Activated CD4-positive, alpha-beta T cell treated with anti-CD3 and anti-CD28 coated beads, Interleukin-2, Interleukin-6, amounts not matched to agents 100 ng/mL and 50 ng/mL, durations not matched to agents 16 hours and 8 hours (primary cell): ENCODE results near the gene PLEKHH1.
A peak's percentile ranks its signal among the peaks of the same experiment; 100 is the strongest.

ENCODE experiments used
- DNase-seq: peaks from one replicate; pipeline ENCODE4 v3.0.0-alpha.2; 2020

The PLEKHH1 gene

GRCh38 chr14:67532998-67533753, at the start of gene PLEKHH1:
PLEKHH1 (plus strand) TSS chr14:67533290; CDS start chr14:67541868, 8,578 bp downstream.
- DNase-seq: peak; percentile 69

DNA sequence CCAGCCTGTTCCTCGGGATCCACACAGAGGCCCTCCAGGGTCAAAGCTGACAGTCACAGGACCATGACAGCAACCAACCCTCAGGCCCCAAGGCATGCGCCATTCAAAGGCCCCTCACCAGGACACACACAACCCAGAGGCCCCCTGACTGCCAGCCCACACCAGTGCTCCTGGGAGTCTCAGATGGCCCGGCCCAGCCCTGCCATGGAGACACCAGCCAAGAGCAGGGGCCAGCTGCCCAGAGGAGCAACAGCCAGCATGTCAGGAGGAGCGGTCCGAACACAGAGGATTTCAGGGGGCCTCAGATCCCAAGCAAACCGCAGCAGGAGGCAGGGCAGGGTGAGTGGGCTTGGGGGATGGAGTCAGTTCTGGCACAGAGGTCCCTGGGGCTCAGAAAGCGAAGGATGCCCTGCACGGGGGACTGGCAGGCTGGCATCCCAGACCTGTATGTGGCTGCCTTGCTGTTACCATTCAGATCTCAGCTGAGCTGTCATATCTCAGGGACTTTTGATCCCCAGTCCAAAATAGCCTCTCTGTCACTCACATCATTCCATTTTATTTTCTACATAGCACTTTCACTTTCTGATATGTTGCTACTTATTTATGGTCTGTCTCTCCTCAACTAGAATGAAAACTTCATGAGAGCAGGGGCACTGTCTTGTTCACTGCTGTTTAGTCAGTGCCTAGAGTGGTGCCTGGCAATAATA, 49.4 kb upstream of the PLEKHH1 start:
- no peak for DNase-seq

DNA sequence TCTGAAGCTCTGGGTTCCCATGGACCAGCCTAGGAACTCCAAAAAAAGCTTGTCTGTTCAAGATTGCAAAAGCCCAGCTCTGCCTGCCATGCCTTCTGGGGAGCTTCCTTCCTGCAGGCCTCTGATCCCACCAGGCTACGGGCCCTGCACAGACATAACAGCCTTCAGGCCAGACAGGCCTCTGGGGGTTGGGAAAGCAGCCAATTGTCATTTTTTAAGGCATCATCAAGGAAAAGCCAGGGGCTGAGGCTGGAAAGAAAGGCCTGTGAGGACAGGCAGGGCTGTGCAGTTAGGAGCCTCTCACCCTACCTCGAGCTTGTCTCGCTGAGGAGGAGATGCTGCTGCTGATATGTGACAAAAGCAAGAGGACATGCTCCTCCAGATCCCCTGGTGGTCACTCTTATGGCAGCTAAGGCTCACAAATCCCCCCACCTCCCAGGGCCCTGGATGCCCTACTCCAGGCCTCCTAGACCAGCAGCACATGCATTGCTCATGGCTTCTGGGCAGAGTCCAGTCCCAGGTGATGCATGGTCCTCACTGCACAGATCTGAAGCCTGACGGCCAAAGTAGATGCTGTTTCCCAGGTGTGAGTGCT, 47.5 kb upstream of the PLEKHH1 start:
- no peak for DNase-seq

DNA sequence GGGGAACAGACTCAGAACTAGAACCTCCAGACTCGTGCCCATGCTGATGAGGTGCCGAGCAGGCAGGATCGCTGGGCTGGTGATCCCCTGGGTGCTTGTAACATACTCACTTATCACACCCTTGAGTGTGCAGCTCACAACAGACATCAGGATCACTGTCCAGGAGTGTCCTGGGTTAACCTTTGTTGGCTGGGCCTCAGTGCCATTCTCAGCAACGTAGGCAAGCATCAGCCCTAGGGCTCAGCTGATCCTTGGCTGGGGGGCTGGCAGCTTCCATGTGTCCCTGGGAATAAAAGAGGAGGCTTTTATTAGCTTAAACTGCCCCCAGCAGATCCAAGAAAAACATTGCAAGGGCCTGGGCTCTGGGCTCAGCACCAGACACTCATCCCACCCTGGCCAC, 46.2 kb upstream of the PLEKHH1 start:
- DNase-seq: no peak

DNA sequence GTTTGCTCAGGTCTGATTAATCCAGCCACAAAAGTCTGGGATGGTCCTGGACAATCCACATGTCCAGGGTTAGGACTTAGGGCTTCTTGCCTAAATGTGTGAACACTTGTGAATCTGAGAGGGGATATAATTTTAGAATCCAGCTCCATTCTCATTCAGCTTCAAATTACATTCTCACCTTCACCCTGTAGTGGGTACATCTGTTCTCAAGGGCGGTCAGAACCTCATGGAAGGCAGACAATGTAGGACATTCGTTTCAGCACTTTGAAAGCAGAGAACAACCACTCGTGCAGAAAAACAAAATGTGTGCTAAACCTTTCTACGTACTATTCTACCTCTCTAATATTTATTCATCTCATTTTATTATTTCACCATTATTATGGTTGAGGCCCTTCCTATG, 45.8 kb upstream of the PLEKHH1 start:
- no peak for DNase-seq

DNA sequence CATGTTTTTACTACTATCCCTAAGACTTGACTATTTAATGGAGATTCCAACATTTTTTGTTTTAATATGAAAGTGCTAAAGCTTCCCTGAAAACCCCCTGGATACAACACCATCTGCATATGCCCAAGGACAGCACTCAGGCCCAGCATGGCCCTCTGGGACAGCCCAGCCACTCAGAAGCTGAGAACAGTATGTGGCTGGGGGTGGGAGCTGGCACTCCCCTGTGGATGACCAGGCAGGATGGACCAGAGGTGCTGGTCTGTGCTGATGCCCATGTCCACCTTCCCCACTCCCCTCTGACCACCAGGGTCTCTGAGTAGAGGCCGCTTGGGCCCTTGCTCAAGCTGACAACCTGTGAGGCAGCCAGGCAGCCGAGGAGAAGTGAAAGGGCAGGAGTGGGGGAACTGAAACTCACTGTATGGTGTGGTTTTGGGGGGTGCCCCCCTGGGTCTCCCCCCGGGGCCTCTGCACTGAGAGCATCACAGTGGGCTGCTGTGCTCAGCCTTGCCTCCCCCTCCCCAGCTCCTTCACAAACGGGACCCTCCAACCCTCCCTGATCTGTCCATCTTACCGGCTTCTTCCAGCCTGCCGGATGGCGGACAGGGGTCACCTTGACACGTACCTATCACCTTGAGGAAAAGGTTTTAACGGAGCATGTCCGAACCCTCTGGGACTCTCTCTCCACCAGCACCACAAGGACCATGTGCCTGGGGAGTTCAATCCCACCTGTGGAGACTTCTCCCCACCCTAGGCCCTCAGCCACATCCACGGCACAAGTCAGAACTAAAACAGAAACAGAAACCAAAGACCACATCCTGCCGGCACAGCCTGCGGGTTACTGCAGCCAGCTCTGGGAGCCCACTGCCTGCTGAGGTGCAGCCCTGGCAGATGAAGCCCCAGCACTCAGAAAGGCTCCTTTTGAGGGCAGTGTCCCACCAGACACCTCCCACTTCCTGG, 44.9 kb upstream of the PLEKHH1 start, which contains the start of gene TMEM229B:
Gene TMEM229B, minus strand, starts transcription at position 785 of the 957 bp plus-strand sequence. CDS start 14,798 bp downstream, outside the sequence.
- DNase-seq: peak; percentile 91

DNA sequence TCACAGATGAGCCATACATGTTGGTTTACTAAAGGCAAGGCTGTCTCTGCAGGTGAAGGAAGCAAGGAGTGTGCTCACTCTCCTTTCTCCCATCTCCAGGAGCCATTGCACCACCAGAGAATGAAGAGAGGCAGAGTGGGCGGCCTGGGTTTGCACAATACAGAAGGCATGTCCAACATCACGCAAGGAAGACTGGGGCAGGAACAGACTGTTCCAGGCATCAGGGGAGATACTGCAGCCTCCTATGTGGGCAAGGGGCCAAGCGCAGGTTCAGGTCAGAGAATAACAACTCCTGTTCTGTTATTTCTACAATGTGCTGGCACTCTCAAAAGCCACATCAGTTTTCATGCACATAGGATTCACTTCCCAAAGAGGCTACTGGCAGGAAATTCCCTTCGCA, 42.9 kb upstream of the PLEKHH1 start:
- DNase-seq: no peak

GRCh38 chr14:67491285-67491684, 41.8 kb upstream of the PLEKHH1 start:
- DNase-seq: no peak

- DNase-seq: no peak
These were observed 41.2 kb upstream of the PLEKHH1 start for GRCh38 chr14:67491741-67492507.

GRCh38 chr14:67492538-67492937, 40.6 kb upstream of the PLEKHH1 start:
- DNase-seq: no peak

DNA sequence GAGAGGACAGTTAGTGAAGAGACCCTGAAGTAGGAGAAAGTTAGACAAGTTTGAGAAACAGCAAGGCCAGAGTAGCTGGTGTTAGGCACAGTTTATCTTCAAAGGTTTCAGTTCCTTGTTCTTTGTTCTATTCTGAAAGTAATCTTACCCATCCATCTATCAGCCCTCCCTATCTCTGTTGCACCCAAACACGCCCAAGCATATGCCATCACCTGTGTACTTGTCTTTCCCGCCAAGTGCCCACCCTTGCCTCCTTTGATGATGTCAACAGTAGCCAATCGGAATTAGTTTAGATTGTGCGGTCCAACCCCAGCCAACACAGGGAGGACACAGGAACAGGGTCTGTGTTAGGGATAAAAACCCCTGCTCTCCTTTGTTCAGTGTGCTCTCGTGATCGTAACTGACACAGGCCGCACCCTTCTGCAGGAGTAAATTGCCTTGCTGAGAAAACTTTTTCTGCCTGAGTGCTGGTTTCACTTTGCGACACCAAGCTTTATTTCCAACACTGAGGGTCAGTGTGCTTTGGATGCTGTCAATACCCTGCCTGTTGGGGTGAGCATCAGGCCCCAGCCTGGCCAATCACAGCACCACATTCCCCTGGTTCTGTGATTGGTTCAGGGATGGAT, 39.9 kb upstream of the PLEKHH1 start:
- DNase-seq: no peak

GRCh38 chr14:67495827-67496226, 37.3 kb upstream of the PLEKHH1 start:
- DNase-seq: no peak

- no peak for DNase-seq
These were observed 35.9 kb upstream of the PLEKHH1 start for GRCh38 chr14:67497216-67497615.

- no peak for DNase-seq
These were observed 35.4 kb upstream of the PLEKHH1 start for GRCh38 chr14:67497716-67498115.

DNA sequence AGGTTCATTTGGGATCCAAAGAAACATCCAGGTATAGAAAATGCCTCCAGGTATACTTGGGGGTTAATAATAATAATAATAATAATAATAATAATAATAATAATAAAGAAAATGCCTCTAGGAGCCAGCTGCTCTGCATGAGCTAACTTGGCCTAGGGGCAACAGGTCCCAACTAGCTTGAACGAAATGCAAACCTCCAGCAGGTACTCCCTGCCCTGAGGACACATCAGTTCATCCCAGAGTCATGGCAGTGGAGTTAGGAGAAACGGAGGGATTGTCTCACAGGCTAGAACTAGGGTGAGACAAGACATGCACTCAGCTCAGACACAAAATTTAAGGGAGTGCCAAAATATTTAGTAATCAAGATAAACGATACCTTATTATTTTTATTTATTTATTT, 32.1 kb upstream of the PLEKHH1 start:
- DNase-seq: no peak

GRCh38 chr14:67501670-67502069, 31.4 kb upstream of the PLEKHH1 start:
- DNase-seq: no peak

DNA sequence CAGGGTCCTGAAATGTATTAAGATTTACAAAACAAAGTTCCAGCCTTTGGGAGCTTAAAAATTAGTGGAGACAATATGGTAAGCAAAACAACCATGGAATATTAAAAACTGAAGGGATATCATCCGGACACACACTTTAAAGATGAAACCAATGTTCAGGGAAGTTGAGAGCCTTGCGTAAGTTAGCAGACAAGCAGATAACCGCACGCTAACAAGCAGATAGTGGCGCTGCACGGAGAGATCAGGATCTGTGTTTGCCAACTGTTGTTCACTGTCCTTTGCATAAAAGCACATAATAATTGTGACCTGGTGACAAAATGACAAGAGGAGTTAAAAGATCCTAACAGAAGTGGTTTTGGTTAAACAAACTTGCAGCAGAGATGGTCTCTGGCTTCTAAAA, 30.2 kb upstream of the PLEKHH1 start:
- no peak for DNase-seq

- no peak for DNase-seq
These were observed 29.8 kb upstream of the PLEKHH1 start for GRCh38 chr14:67503331-67503730.

DNA sequence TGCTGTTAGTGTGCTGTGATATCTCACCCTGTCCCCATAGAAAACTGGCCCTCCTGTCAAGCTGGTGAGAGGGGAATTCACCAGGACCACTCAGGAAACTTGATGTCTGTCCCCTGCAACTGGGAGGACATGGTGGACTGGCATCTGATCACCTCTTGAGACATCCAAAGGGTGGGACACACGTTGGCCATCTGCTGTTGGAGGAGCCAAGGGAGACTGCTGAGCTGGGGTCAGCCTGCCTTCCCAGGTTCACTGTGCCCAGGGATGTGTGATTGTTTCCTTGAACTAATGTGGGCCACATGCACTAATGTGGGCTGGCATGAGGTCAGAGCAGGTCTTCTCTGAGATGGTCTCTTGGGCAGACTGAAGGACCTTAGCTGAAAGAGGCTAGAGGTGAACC, 27.8 kb upstream of the PLEKHH1 start:
- no peak for DNase-seq

DNA sequence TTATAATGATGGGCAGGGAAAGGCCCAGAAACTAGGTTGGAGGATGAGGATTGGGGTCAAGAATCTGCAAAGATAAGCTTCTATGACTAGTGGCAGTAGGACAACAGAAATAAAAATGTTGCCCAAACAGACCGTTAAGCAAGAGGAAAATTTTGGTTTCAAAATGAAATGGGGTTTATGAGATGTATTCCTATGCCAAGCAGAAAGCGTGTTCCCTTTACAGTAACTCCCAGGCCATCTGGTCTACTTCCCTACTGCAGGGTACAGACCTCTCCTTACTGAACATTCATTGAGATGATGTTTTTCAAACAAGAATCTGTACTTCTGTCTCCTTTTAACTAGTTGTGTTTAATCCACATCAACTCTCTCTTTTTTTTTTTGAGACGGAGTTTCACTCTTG, 24.1 kb upstream of the PLEKHH1 start:
- DNase-seq: no peak

DNA sequence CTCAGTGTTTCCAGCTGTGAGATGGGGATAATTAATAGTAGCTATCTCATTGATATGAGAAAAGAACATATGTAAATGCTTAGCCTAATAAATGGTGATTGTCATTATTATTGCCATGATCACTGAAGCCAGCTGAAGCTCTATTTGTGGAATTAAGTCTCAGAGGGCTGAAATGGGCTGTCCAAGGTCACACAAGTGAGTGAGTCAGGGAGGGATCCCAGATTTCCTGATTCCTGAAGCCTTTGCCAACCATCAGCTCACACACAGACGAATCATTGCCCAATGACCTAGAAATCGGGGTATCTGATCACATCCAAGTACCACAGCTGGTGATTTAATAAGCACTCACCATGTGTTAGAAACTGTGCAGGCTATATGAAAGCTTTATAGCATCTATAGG, 23.0 kb upstream of the PLEKHH1 start:
- DNase-seq: no peak

DNA sequence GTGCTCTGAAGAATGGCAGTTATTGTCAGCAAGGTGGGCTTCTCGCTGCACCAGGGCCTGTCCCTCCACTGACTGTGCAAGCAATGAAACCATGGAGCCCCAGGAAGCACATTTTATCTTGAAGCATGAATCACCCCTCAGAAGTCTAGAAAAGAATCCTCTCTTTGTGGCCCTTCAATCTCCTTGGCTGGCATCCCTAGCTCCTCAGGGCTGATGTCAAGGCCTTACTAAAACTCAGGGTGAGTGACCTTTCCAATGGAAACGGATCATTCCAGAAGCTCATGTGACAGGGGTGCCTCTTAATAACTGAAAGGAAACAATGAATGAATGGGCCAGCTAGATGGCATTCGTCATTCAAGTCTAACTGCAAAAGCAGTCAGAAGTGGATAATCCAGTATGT, 22.3 kb upstream of the PLEKHH1 start:
- DNase-seq: no peak
